Effector memory CD4-positive, alpha-beta T cell (primary cell): ENCODE data around the gene XYLT2.
"Not testable (repeated sequence)": the region's sequence is repeated elsewhere in the genome, so short reads cannot be mapped to it uniquely, and the experiment has no call there.

Source experiments
- DNase-seq, 3 donors: peaks; one replicate each; pipeline ENCODE4 v3.0.0-alpha.2; 2020
- H3K27ac ChIP-seq: 2 replicates; pipeline ENCODE4 v1.7.0; 2013; ENCODE audit warnings: mild to moderate bottlenecking, low read length, moderate library complexity; ENCODE audit not compliant: insufficient read depth, poor library complexity, severe bottlenecking
- H3K27me3 ChIP-seq: replicated peaks from 2 replicates; pipeline ENCODE4 v1.7.0; 2013; ENCODE audit warnings: mild to moderate bottlenecking, low read length; ENCODE audit not compliant: insufficient read depth, control insufficient read depth, poor library complexity, severe bottlenecking
- H3K36me3 ChIP-seq: 2 replicates; pipeline ENCODE4 v1.7.0; 2013; ENCODE audit warnings: mild to moderate bottlenecking, low read length, moderate library complexity; ENCODE audit not compliant: control insufficient read depth, insufficient read depth
- H3K4me1 ChIP-seq: 2 replicates; pipeline ENCODE4 v1.7.0; 2013; ENCODE audit warnings: low read length, mild to moderate bottlenecking; ENCODE audit not compliant: control insufficient read depth, insufficient read depth, poor library complexity, severe bottlenecking
- H3K4me3 ChIP-seq: 2 replicates; pipeline ENCODE4 v1.7.0; 2013; ENCODE audit warnings: low read length, low read depth, mild to moderate bottlenecking; ENCODE audit not compliant: insufficient read depth, poor library complexity, severe bottlenecking
- H3K9me3 ChIP-seq: 2 replicates; pipeline ENCODE4 v1.7.0; 2013; ENCODE audit warnings: mild to moderate bottlenecking, low read length, moderate library complexity; ENCODE audit not compliant: control insufficient read depth

XYLT2 gene

GRCh38 chr17:50308666-50309065 is 37.3 kb upstream of the XYLT2 start:
- Histone ChIP-seq H3K27ac (no peak overlapping the region), H3K9me3 (no peaks in the 10 kb centered on the region), H3K4me3 (no peak overlapping the region), H3K36me3 (no peaks in the 10 kb centered on the region), H3K4me1 (no peaks in the 10 kb centered on the region), H3K27me3 (peaks cover 4% of the 10 kb centered on the region)
- DNase-seq: no peak

DNA sequence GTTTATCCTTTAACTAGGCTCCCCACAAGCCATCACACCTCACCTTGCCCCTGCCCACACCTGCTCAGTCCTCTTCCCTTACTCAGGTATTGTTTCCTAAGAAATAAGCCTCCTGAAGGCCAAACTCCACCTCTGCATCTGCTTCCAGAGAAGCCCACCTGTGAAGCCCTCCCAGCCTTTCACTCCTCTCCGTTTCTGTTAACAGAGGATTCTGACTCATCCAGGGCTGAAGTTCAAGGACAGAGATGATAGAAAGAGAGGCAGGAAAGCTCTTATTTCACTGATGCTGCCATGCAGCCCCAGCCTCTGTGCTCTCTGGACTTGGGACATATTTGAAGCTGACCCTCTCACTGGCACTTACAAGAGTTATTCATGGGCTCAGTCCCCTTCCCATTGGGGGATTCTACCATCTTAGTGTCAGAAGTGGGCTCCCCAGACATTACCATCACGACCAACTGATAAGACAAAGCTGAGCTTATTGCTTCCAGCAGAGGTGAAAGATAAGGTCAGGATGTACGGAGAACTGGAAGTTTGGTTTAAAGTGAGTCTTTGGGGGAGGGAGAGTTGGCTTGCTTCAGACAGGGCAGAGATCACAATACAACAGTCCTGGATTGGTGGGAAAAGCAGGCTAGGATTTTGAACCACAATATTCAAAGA is 35.3 kb upstream of the XYLT2 start:
- Histone ChIP-seq H3K27ac (no peak overlapping the region), H3K27me3 (peaks cover 4% of the 10 kb centered on the region), H3K4me1 (no peaks in the 10 kb centered on the region), H3K36me3 (no peaks in the 10 kb centered on the region), H3K4me3 (no peak overlapping the region), H3K9me3 (no peaks in the 10 kb centered on the region)
- no peak for DNase-seq

GRCh38 chr17:50311112-50311460 is 34.8 kb upstream of the XYLT2 start:
- Histone ChIP-seq H3K4me3 (no peak overlapping the region), H3K27ac (no peak overlapping the region), H3K27me3 (peaks cover 4% of the 10 kb centered on the region), H3K4me1 (no peaks in the 10 kb centered on the region), H3K36me3 (no peaks in the 10 kb centered on the region), H3K9me3 (no peaks in the 10 kb centered on the region)
- no peak for DNase-seq

DNA sequence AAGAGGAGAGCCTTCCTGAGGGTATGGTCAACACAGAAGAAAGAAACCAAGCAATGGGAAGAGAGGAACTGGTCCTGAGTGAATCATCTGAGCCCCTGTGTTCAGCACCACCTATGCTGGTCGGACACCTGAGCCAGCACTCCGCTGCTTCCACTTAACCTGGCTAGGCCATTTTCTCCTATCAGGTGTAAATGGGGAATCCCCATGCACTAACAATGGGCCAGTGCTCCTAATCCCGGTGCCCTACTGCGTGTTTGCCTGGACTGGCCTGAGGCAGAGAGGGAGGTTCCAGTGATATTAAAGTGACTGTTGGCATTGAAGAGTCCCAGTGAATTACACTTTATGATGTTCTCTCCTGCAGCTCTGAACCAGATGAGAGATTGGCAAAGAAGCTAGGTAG is 34.4 kb upstream of the XYLT2 start:
- Histone ChIP-seq H3K27me3 (peaks cover 4% of the 10 kb centered on the region), H3K9me3 (no peaks in the 10 kb centered on the region), H3K4me1 (no peaks in the 10 kb centered on the region), H3K27ac (no peak overlapping the region), H3K36me3 (no peaks in the 10 kb centered on the region), H3K4me3 (no peak overlapping the region)
- no peak for DNase-seq

DNA sequence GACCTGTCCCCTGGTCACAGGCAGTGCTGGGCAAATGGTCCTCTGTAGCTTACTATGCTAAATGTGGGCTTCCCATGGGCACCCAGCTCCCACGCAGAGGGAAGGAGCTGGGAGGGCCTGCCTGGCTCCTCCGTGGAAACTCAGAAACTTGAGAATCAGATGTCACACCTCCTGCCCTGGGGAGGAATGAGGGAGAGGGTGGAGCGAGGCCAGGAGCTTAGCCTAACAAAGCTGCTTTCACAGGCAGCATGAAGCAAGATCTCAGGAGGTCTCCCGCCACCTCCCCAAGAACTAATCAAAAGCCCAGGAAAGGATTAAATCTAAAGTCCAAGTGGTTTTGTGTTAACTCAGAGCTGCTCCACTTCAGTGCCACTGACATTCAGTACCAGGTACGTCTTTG is 33.6 kb upstream of the XYLT2 start:
- H3K9me3 ChIP-seq: no peaks in the 10 kb centered on the region
- DNase-seq: no peak
- H3K36me3 ChIP-seq: no peaks in the 10 kb centered on the region
- H3K27ac ChIP-seq: no peak overlapping the region
- H3K27me3 ChIP-seq: peaks cover 4% of the 10 kb centered on the region
- H3K4me1 ChIP-seq: no peaks in the 10 kb centered on the region
- H3K4me3 ChIP-seq: no peak overlapping the region

GRCh38 chr17:50314456-50315011 is 31.4 kb upstream of the XYLT2 start:
- Histone ChIP-seq H3K4me1 (no peaks in the 10 kb centered on the region), H3K27ac (no peak overlapping the region), H3K36me3 (no peaks in the 10 kb centered on the region), H3K27me3 (peaks cover 4% of the 10 kb centered on the region), H3K9me3 (no peaks in the 10 kb centered on the region), H3K4me3 (no peak overlapping the region)
- DNase-seq: no peak

DNA sequence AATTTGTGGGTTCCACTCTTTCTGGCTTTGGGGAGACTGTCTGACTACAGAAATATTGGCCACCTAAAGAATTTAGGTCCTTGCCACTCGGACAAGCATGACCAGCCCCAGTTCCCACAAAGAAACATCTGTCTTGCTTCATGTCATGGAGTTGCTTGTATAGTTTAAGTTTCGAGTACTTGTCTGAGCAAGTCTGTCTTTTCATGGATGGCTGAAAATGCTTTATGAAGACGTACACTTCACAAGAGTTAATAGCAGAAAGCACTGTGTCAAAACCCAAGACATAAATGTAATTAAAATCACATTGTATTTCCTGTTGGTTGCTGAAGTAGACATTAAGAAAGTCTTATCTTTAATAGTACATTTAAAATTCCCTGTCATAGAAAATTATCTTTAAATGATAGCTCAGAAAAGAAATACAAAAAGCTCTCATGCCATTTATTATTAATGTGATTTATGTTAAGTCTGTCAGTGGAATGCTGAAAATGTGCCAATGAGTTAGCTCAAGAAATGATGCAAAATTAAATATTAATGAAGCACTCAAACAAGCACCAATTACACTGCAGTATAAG is 29.8 kb upstream of the XYLT2 start:
- no peak overlapping the region for H3K4me3 ChIP-seq
- no peak for DNase-seq
- no peaks in the 10 kb centered on the region for H3K36me3 ChIP-seq
- H3K9me3 ChIP-seq: no peaks in the 10 kb centered on the region
- no peak overlapping the region for H3K27ac ChIP-seq
- peaks cover 4% of the 10 kb centered on the region for H3K27me3 ChIP-seq
- no peaks in the 10 kb centered on the region for H3K4me1 ChIP-seq

DNA sequence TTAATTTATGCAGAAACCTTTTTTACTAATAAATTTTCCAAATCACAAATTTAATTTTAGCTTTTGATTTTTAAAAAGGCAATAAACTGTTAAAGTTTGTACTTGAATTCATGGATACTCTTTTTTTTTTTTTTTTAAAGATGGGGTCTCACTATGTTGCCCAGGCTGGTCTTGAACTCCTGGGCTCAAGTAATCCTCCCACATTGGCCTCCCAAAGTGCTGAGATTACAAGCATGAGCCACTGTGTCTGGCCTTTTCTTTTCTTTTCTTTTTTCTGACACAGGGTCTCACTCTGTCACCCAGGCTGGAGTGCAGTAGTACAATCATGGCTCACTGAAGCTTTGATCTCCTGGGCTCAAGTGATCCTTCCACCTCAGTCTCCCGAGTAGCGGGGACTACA is 29.3 kb upstream of the XYLT2 start:
- H3K4me1 ChIP-seq, H3K36me3 ChIP-seq, H3K27me3 ChIP-seq, H3K9me3 ChIP-seq, H3K4me3 ChIP-seq, H3K27ac ChIP-seq, DNase-seq: not testable (repeated sequence)

- H3K9me3 ChIP-seq: no peaks in the 10 kb centered on the region
- no peaks in the 10 kb centered on the region for H3K27me3 ChIP-seq
- DNase-seq: no peak
- no peaks in the 10 kb centered on the region for H3K36me3 ChIP-seq
- no peak overlapping the region for H3K27ac ChIP-seq
- H3K4me1 ChIP-seq: no peaks in the 10 kb centered on the region
- H3K4me3 ChIP-seq: no peak overlapping the region
These were observed 28.8 kb upstream of the XYLT2 start for GRCh38 chr17:50317121-50317520.

- no peaks in the 10 kb centered on the region for H3K27me3 ChIP-seq
- H3K36me3 ChIP-seq: no peaks in the 10 kb centered on the region
- no peak for DNase-seq
- H3K9me3 ChIP-seq: no peaks in the 10 kb centered on the region
- no peak overlapping the region for H3K27ac ChIP-seq
- H3K4me3 ChIP-seq: no peak overlapping the region
- H3K4me1 ChIP-seq: no peaks in the 10 kb centered on the region
These were observed 27.2 kb upstream of the XYLT2 start for GRCh38 chr17:50318501-50319285.
